ENCODE data around the gene SUFU.

DNA sequence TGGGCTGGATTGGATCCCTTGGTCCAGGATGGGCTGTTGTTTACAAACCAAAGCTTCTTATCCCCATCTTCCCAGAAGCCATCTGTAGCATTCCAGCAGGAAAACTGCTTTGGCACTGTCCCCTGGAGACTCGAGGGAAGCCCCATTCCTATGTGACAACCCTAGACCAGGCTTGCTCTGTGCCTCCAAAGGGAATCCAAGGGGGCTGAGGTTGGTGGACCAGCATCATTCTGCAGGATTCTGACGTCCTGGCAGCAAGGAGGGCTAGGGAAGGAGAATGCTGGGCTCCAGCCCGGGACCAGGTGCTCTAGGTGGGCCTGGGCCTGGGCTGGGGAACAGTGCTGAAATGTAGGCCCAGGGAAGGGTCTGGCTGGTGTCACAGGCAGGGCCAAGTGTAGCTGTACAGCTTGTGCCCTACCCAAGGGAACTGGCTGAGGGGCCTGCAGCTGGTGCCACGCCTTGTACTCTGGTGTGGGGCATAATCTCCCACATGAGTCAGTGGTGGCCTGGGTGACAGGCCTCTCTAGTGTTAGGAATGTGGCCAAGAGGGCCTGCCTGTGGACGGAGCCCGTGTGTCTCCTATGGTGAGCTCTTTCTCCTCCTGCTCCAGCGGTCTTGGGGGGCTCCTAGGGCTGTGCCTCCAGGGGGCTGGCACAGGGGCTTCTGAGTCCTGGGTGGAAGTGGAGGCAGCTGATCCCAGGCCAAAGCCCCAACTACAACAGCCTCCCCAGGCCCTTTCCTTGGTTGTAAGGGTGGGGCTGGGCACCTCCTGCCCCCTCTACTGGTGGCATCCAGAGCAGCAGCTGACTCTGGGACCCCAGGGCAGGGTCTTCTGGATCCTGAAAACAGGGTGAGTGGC, 165.7 kb downstream of the SUFU start:
- TF ChIP-seq, protein P1, sequence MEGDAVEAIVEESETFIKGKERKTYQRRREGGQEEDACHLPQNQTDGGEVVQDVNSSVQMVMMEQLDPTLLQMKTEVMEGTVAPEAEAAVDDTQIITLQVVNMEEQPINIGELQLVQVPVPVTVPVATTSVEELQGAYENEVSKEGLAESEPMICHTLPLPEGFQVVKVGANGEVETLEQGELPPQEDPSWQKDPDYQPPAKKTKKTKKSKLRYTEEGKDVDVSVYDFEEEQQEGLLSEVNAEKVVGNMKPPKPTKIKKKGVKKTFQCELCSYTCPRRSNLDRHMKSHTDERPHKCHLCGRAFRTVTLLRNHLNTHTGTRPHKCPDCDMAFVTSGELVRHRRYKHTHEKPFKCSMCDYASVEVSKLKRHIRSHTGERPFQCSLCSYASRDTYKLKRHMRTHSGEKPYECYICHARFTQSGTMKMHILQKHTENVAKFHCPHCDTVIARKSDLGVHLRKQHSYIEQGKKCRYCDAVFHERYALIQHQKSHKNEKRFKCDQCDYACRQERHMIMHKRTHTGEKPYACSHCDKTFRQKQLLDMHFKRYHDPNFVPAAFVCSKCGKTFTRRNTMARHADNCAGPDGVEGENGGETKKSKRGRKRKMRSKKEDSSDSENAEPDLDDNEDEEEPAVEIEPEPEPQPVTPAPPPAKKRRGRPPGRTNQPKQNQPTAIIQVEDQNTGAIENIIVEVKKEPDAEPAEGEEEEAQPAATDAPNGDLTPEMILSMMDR (IDR thresholded peaks at IDR 0.05), result peak in 1 of 3 experiments; percentile 13
- TF ChIP-seq POLR2AphosphoS5 (IDR thresholded peaks at IDR 0.05; ENCODE audit: insufficient read depth in 1 of 2, low read depth in 1 of 2), result peak in 1 of 2 donors; percentile 12
- TF ChIP-seq POLR2A (IDR thresholded peaks at IDR 0.05), result no peak

Data from vagina (tissue), 2 donors.